ENCODE results near the gene ADAMTS3.
A peak's percentile ranks its signal among the peaks of the same experiment; 100 is the strongest.
"Not testable (repeated sequence)": the region's sequence is repeated elsewhere in the genome, so short reads cannot be mapped to it uniquely, and the experiment has no call there.

ADAMTS3 gene

DNA sequence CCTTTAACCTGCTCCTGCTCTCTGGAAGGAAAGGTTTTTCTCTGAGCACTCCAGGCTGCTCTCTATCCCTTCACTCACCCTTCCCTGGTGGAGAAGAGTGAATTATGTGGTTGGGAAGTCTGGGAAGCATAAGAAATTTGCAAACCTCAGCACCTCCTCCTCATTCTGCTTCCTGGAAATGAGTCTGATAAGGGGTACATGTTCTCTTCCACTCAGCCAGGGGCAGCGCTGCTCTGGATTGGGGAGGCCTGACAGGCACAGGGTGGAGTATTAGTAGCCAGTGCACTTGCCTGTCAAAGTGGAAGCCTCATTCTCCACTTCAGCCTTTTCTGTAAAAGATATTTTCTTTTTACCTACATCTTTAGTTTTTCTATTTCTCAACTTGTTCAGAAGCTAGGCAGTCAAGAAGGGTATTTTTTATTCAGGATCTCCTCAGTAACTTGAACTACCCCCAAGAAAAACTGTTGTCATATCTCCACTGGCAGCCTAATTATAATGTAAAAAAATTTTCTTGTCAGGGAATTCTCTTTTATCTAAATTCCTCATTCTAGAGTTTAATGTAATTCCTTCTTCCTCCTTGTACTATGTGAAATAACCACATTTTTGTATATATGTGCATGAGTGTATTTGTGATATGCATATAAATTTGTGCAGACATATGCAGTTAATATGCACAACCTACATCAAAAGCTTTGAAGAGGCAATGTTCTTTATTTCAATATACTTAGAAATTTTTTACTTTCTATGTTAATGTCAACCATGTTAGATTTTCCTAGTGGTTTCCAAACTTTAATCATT lies 15.3 kb downstream of the ADAMTS3 start:
- DNase-seq (ENCODE audit: low spot score), result no peak

DNA sequence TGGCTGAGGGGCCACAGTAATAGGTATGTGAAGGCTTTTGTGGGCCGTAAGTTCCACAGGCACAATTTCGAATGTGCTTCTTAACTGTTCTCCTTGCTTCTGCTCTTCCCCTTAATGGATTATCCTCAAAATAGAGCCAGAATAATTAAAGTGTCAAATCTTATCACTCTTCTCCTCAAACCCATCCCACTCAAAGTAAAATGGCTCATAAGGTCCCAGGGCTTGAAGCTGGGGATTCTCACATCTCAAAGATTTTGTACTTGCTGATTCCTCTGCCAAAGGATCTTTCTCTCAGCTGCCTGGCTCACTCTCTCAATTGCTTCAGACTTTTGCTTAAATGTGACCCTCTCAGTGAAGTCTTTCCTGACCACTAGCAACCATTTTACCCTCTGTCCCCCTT lies 16.6 kb downstream of the ADAMTS3 start:
- DNase-seq (ENCODE audit: low spot score), result no peak

DNA sequence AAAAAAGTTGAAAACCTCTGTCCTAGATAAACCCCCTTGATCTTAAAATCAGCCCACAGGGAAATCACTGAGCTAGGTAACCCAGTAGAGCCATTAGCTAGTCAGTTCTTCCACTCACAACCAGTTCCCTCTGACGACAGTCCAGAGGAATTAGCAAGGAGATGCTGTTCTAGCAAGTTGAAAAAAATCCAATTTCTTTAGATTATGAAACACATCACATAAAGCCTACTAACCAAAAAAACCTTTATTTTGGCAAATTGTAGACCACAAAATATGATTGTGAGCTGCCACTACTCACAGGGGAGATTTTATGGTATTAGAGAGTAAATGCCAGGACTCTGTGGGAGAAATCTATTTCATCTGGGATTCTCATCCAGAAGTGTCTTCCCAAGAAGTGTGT lies 22.6 kb downstream of the ADAMTS3 start:
- DNase-seq (ENCODE audit: low spot score), result no peak

DNA sequence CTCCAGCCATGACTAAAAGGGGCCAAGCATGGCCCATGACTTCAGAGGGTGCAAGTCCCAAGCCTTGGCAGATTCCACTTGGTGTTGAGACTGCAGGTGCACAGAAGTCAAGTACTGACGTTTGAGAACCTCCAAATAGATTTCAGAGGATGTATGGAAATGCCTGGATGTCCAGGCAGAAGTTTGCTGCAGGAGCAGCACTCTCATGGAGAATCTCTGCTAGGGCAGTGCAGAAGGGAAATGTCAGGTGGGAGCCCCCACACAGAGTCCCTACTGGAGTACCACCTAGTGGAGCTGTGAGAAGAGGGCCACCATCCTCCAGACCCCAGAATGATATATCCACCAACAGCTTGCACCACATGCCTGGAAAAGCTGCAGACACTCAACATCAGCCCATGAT lies 28.3 kb downstream of the ADAMTS3 start:
- DNase-seq (ENCODE audit: low spot score), result not testable (repeated sequence)

DNA sequence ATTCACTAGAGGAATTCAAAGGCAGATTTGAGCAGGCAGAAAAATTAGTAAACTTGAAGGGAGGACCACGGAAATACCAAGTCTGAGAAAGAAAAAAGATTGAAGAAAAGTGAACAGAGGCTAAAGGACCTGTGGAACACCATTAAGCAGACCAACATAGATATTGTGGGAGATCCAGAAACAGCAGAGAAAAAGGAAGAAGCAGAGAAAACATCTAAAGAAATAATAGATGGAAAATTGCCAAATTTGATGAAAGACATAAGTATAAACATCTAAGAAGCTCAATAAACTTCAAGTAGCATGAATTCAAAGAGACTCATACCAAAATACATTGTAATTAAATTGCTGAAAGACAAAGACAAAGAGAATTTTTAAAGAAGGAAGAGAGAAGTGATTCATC lies 31.0 kb downstream of the ADAMTS3 start:
- DNase-seq (ENCODE audit: low spot score), result no peak

DNA sequence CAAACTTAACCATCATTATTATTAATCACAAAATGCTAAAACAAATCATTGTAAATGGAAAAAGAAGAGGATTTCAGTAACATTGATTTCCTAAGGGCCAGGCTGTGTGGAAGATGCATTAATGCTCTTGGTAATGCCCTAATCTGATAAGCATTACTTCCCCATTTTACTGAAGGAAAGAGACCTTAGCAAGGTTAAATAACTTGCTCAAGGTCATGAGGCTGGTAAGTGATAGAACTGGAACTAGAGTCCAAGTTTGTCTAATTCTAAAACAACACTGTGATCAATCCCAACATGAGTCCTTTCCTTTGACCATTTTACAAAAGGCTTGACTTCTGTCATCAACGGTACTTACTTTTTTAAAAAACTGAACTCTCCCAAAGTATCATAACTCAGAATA lies 32.6 kb downstream of the ADAMTS3 start:
- DNase-seq (ENCODE audit: low spot score), result no peak

DNA sequence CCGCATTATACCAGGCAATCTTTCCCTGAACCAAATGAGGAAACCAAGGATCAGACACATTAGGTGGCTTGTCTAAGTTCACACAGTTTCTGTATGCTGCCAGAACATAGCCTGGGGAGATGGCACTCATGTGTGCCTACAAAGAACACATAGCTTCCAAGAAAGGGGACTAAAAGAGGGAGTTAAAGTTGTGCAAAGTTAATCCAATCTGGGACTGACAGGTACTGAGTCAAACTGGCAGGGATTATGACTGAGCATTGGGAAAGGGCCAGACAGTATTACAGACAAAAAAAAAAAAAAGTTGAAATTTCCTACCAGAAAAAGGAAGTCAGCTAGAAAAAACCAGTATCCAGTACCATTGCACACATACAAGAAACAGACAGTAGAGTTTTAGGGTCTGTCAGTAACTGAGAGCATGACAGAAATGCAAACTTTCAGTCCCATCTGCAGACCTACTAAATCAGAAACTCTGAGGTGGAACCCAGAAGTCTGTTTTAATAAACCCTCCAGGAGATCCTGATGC lies 37.2 kb downstream of the ADAMTS3 start:
- no peak for DNase-seq (ENCODE audit: low spot score)

DNA sequence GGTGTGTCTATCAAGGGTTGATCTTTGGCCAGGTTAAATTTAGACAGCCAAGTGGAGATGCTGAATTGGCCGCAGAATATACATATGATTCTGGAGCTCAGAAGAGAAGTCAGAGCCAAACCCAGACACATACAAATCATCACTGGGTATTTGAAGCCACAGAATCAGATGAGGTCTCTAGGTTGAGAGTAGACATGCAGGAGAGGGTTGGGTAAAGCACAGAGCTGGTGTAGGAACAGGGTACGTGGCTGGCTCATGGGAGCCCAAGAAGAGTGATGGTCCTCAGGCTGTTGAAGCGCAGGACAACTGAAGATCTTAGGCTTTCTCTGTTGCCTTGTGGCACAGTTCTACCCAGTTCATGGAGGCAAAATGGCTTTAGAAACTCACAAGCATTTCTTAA lies 37.7 kb downstream of the ADAMTS3 start:
- DNase-seq (ENCODE audit: low spot score), result no peak

DNA sequence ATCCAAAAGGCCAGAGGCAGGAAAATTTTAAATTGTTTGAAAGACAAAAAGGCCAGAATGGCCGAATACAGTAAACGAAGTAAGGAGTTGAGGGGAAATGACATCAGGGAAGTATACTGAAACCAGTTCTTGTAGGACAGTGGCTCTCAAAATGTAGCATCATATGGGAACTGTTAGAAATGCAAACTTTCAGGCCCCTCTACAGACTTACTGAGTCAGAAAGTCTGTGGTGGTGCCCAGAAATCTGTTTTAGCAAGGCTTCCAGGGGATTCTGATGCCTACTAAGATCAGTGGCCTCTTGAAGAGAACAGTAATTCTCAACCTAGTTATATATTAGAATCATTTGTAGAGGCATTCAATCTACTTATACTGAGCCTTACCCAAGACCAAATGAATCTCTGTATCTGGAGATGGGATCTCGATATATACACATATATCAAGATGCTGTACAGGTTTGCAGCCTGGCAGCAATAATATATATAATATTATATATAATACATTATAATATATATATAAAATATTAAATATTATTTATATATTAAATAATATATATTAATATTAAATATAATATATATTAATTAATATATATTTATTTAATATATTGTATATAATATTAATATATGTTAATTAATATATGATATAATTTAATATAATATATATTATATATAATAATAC lies 39.7 kb downstream of the ADAMTS3 start:
- no peak for DNase-seq (ENCODE audit: low spot score)

DNA sequence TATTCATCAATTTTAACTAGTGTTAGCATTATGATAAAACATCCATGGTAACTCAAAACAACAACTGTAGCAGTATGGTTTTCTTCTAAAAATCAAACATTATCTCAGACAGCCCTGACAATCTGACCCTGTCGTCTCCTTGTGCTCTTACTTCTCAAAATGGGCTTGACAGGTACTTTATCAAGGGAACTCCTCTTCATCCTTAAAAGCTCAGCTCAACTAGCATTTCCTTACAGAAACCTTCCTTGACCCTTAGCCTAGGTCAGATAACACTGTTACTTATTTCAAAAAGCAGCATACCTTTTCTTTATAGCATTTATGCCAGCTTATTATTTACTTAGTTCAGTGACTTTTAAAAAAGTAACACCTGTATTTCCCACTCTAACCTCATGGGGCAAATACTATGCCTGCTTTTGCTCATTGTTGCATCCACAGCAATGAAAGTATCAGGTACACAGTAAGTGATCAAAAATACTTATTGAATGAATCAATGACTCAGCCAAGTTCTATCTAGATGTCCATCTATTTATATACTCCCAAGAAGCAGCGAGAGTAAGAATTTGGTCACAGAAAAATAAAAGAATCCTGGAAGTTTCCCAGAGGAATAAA lies 41.9 kb downstream of the ADAMTS3 start:
- no peak for DNase-seq (ENCODE audit: low spot score)

DNA sequence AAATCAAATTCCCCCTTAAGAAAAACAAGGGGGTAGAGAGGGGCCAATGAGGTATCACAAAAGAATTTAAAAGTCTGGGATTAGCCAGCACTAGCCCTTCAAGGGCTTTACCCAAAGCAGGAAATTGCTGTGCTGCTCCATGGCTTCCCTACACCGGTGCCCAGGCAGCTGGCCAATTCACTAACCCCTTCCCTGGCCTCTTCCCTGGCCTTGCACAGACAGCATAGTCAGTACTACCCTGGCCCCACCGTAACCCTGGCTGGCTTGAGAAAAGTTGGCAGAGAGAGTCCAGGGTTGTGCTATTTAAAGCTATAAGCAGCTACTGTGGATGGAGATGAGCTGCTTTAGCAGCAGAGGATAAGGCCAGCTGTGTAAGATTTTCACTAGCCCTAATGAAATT lies 43.1 kb downstream of the ADAMTS3 start:
- DNase-seq (ENCODE audit: low spot score), result no peak

DNA sequence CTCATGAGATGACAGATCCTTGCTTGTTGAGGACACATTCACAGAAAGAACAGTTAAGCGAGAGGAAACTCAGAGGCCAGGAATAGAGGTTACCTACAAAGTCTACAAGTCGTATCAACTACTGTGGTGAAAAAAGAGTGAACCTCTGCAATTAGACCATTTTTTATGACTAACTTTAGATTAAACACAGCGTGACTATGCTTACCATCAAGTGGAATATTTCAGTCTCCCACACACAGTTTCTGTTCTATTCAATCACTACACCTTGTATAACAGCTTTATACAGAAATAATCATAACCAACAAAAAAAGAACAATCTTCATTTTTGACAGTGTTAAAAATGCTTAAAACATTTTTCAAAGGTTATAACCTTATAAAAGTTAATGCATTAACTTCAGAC lies 46.6 kb downstream of the ADAMTS3 start:
- DNase-seq (ENCODE audit: low spot score), result no peak

DNA sequence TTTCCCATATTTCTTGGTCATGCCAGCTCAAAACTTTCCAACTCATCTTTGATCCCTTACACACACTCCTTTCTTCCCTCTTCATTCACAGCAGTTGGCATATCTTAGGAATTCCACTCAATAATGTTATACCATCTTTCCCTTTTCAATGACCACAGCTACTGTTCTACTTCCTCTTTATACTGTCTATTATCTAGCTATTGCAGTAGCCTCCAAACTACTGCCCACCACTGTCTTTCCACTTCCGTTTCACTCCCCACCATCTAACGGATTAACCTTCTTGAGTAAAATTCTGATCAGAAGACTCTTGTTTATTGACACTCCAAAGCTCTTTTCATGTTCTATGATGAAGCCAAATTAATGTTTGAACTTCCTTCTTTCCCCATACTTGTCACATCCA lies 55.8 kb downstream of the ADAMTS3 start:
- no peak for DNase-seq (ENCODE audit: low spot score)

DNA sequence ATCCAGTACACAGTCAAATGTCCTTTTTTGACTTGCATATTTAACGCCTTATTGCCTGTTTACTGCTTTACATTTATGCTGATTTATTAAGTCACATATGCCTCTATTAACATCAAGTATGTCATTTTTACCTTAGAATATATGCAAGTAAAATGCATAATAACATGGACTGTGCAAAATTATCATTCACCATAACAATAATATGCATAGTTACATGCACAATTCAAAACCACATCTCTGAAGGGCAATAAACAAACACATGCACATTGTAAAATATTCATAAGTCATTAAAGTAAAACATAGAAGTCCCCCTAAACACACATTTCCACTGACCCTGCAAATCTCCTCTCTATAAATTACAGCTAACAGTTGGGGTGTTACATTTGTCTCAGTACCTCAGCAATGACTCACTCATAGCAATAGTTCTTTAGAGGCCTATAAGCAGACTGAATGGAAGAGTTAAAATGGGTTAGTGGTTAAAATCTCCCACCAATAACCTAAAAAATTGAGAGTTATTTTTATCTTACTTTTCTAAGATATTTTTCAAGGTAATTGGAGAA lies 61.1 kb downstream of the ADAMTS3 start:
- DNase-seq (ENCODE audit: low spot score), result no peak

DNA sequence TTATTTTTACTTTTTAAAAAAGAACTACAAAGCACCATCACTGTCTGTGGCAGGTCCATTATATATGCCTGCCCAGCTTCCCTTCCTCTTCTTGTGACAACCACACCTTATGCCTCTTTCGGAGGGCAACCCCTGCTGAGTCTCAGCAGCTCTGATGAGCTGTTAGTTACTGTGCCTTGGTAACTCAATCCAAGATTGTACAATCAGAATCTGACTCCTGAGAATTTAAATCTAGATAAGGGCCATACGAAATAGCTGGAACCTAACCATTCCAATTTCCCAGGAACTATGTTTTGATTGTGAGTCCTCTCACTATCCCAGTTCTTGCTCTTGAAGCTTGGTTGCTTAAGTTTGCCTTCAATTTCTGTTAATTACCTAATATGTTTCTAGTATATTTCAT lies 61.9 kb downstream of the ADAMTS3 start:
- DNase-seq (ENCODE audit: low spot score), result no peak

DNA sequence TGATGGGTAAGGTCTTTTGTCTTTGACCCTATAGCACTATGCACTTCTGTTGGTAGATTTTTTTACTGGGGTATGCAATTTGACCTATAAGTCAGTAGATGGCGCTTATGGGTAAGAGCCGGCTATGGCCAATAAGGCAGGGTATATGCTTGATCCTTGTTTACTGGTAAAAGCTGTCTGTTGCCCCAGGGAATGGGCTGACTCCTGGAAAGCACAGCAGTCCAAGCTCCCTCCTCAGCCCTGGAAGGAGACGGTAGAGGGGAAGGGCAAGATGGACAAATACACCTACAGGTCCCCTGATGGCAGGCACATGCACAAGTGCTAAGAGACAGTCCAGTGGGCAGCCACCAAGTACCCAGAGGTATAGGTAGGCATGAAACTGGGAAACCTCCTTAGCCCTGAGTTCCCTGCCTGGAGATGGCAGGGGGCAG lies 63.7 kb downstream of the ADAMTS3 start:
- peak; percentile 43 for DNase-seq (ENCODE audit: low spot score)

DNA sequence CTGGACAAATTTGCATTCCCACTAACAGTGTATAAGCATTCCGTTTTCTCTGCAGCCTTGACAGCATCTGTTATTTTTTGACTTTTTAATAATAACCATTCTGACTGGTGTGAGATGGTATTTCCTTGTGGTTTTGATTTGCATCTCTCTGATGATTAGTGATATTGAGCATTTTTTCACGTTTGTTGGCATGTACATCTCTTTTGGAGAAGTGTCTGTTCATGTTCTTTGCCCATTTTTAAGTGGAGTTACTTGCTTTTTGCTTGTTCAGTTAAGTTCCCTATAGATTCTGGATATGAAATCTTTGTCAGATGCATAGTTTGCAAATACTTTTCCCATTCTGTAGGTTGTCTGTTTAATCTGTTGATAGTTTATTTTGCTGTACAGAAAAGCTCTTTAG lies 68.8 kb downstream of the ADAMTS3 start:
- DNase-seq (ENCODE audit: low spot score), result no peak

DNA sequence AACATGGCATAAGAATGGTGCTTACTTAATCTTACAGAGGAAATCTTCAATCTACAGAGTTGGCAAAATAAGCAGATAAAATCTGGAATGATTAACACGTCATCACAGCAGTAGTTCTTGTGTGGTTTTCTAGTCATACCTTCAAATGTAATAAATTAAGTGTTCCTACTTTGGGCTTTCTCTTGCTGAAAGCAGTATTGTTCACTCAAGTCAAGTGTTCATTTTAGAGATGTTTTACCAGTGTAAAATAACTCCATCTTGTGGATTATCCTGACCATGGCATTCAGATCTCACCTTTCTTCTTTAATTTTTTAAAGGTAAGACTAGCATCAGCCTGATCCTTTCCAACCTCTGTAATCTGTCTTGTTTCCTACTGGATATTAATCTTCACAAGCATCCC lies 72.9 kb downstream of the ADAMTS3 start:
- no peak for DNase-seq (ENCODE audit: low spot score)

DNA sequence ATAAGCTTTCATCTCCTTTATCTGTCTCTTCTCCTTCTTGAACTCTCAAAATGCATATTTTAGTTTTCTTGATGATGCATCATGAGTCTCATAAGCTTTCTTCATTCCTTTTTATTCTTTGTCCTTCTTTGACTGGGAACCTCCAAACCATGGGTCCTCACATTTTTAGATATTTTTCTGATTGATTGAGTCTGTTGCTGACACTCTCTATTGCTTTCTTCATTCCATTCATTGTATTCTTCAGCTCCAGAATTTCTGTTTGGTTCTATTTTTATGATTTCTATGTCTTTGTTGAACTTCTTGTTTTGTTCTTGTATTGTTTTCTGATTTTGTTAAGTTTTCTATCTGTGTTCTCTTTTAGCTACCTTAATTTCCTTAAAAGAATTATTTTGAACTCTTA lies 74.9 kb downstream of the ADAMTS3 start:
- no peak for DNase-seq (ENCODE audit: low spot score)

DNA sequence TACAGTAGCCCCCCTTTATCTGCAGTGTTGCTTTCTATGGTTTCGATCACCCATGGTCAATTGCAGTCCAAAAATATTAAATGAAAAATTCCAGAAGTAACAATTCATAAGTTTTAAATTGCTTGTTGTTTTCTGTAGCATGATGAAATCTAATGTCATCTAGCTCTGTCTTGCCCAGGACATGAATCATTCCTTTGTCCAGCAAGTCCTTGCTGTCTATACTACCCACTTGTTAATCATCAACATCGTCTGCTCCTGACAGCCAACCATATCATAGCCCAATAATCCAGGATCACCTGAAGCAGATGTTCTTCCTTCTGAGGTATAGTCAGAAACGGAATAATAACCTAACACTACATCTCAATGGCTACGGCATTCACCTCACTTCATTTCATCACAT lies 79.8 kb downstream of the ADAMTS3 start:
- DNase-seq (ENCODE audit: low spot score), result peak; percentile 26

DNA sequence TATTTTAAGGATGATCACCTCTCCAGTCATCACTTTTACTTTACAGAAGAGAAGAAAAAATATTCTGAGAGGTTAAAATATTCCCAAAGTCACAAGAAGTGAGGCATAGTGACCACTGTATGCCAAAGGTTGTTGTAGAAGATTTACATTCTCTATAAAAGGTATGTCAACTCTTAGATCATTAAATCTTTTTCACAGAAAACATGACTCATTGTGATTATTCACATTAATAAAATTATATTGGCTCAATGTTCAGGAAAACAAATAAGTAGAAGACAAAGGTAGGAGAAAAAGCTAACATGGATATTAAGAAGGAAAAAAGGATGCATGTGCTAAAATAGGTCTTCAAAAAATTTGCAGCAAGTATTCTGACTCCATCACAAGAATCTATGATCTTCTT lies 82.0 kb downstream of the ADAMTS3 start:
- DNase-seq (ENCODE audit: low spot score), result no peak

DNA sequence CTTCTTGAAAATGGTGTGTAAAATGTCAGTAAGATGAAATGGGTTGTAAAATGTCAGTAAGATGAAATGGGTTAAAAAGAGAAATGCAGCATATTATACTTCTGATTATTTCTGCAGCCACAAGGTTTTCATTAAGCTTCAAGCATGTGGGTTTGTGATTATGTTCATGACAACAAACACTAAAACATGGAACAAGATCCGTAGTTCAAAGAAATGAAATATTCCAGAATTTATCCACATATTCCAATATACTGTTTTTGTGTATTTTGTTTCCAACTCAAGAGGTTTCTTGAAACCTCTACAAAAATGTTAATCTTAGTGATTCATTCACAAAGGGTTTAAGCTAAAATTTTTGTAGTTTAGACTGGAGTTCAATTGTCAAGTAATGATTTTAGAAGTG lies 84.0 kb downstream of the ADAMTS3 start:
- no peak for DNase-seq (ENCODE audit: low spot score)

DNA sequence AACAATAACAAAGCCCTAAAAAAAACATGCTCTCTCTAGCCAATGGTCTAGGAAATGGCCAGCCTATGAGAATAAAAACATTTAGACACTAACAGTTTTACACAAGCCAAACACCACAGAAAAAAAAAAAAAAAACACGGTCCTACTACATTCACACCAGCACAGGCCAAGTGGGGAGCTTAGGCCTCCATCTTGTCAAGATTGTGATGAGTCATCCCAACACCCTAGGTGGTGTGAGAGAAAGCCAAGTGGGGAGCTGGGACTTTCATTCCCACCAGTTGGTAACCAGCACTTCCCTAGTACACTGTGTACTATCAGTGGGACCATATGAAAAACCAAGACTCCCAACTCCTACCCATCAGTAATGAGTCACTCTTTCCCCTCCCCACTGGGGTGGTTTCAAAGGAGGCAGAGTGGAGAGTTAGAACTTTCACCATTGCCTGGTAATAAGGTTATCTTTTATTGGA lies 95.6 kb downstream of the ADAMTS3 start:
- DNase-seq (ENCODE audit: low spot score), result no peak

Data from LoVo (cell line).